DMS 273 treated with DMSO at 0.1 percent for 48 hours (cell line): ENCODE measurements around the gene ABCA3.
"Not testable (repeated sequence)": the region's sequence is repeated elsewhere in the genome, so short reads cannot be mapped to it uniquely, and the experiment has no call there.

Source experiments
- DNase-seq: peaks from one replicate; lab custom pipeline; 2025; lab: John Stamatoyannopoulos, UW

ABCA3 gene

DNA sequence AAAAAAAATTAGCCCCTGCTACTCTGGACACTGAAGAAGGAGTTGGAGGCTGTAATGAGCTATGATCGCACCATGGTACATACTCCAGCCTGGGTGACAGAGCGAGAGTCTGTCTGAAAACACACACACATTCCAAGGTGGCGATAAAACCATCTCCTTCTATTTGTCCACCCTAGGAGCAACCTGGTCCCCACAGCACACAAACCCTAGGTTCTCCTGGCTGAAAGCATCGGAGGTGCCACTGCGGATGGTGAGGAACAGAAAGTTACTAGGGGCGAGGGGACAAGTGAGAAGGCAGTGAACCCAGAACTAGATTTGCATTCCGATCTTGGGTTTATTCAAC is 87.8 kb downstream of the ABCA3 start:
- no peak for DNase-seq

GRCh38 chr16:2251296-2252111 is 89.0 kb downstream of the ABCA3 start, which contains the start of gene ECI1:
ECI1 (minus strand) TSS chr16:2251587; CDS start chr16:2251566, 21 bp downstream.
- peak; percentile 81 for DNase-seq

DNA sequence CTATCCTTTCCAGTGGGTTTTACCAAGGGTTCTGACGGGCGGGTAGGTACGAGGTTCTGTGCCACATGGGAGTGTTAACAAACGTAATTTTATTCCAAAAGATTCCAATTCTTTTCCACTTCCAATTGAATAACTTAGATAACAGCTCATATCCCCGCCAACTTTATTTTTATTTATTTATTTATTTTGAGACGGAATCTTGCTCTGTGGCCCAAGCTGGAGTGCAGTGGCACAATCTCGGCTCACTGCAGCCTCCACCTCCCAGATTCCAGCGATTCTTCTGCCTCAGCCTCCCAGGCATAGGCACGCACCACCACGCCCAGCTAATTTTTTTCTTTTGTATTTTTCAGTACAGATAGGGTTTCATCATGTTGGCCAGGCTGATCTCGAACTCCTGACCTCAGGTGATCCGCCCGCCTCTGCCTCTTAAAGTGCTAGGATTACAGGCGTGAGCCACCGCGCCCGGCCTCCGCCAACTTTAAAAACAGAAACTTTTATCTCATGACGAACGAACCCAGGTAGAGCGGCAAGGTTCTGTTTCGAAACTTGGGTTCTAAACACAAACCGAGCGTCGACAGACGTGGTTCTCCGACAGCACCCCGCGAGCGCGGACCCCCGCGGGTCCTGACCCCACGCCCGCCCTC is 89.8 kb downstream of the ABCA3 start:
- no peak for DNase-seq

DNA sequence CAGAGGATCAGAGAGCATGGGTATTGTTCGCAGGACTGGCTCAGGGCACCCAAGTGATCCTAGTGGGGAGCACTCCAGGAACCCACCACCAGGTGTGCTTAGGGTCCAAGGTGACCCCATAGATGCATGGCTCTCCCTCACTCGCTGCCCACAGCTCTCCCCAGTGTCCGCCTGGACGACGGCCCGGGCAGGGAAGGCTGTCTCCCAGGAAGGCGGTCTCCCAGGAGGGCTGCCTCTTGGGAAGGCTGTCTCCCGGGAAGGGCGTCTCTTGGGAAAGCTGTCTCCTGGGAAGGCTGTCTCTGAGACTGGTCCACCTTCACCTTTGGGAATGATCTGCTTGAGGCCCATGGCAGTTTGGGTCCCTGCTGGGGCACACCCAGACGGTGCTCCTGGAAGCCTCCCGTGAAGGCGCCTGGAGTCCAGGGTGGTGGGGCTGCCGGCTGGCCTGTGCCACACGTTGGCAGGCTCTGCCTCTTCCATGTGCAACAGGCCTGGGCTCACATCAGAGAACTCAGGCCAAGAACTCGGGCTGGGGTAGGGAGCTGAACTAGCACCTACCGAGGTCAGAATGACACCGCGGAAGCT is 94.1 kb downstream of the ABCA3 start:
- no peak for DNase-seq

GRCh38 chr16:2244926-2245795 is 95.4 kb downstream of the ABCA3 start:
- no peak for DNase-seq

- DNase-seq: no peak
These were observed 96.2 kb downstream of the ABCA3 start for GRCh38 chr16:2244301-2244700.

GRCh38 chr16:2243781-2244180 is 96.7 kb downstream of the ABCA3 start:
- DNase-seq: no peak

- DNase-seq: no peak
These were observed 97.4 kb downstream of the ABCA3 start for GRCh38 chr16:2243031-2243528.

GRCh38 chr16:2242598-2242997 is 97.9 kb downstream of the ABCA3 start:
- no peak for DNase-seq

DNA sequence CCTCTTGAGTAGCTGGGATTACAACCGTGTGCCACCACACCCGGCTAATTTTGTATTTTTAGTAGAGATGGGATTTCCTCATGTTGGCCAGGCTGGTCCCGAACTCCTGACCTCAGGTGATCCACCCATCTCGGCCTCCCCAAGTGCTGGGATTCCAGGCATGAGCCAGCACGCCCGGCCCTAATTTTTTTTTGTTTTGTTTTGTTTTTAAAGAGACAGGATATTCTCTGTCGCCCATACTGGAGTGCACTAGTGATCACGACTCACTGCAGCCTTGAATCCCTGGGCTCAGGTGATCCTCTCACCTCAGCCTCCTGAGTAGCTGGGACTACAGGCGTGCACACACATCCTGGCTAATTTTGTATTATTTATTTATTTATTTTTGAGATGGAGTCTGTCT is 100.2 kb downstream of the ABCA3 start:
- not testable (repeated sequence) for DNase-seq

DNA sequence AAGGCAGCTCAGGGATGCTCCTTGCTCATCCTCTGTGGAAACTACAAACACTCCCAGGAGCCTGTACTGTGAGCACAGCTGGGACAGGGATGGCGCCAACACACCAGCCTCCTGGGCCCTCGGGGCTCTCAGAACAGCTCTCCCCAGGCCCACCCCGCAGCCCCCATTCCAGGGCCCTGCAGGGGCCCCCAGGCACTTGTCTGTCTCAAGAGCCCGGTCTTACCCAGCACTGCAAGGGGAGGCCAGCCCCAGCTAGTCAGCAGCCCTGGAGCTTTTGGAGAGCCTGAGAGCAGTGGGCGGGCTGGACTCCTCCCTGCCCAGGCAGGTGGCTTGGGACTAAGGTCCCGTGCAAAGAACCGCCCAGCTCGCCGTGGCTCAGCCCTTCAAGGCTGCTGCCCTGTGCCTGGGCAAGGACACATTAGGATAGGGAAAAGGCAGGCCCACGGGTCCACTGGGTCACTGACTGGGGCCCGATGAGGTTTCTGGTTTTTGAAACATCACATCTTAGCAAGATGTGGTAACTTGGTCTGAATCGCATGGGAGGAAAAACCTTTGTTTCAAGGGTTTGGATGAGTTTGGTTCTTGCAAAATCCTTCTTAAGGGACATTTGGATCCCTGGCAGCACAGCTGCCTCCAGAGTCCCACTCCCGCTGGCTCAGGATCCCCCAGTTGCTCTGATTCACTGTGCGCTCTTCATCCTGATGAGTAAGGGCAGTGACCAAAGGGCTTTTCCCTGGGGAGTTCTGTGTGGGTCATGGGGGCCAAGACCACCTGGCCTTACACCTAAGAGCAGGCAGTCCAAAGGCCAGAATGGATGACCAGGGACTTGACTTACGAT is 101.5 kb downstream of the ABCA3 start:
- DNase-seq: no peak

DNA sequence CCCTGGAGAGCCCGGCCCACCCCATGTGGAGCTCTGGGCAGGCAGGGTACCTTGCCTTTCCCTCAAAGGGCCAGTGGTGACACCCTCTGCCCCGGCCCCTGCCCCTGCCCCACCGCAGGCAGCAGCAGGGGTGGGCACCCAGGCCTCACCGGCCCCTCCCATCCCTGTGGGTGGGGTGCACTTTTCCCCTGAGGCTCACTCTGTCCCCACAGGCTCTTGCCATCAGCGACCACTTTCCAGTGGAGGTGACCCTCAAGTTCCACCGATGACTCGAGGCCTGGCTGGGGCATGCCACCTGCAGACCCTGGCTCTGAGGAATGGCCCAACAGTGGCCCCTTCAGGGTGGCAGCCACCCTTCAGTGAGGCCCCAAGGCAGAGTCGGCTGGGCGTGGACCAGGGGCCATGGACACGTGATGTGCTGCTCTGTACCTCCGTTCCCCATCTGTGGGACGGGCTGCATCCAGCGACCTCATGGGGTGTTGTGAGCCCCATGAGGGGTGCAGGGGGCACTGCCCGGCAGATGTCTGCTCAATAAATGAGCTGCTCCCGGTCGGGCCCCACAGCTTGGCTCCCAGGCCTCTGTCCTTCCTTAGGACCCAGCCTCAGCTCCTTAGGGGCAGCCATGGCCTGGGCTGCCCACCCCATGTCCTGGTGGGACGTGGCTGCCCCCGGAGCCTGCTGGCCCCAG is 102.2 kb downstream of the ABCA3 start:
- DNase-seq: no peak

GRCh38 chr16:2237493-2238149 is 102.9 kb downstream of the ABCA3 start:
- DNase-seq: no peak

DNA sequence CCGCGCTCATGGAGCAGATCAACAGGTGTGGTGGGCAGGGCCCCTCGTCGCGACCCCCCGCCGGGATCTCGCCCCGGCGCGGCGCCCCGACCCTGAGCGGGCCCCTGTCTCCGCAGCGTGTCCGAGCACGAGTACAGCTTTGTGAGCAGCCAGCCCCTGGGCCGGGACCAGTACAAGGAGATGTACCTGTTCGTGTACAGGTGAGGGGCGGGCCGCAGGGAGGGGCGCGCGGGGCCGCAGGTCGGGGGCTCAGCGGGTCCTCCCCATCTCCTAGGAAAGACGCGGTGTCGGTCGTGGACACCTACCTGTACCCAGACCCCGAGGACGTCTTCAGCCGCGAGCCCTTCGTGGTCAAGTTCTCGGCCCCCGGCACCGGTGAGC is 103.4 kb downstream of the ABCA3 start:
- no peak for DNase-seq

DNA sequence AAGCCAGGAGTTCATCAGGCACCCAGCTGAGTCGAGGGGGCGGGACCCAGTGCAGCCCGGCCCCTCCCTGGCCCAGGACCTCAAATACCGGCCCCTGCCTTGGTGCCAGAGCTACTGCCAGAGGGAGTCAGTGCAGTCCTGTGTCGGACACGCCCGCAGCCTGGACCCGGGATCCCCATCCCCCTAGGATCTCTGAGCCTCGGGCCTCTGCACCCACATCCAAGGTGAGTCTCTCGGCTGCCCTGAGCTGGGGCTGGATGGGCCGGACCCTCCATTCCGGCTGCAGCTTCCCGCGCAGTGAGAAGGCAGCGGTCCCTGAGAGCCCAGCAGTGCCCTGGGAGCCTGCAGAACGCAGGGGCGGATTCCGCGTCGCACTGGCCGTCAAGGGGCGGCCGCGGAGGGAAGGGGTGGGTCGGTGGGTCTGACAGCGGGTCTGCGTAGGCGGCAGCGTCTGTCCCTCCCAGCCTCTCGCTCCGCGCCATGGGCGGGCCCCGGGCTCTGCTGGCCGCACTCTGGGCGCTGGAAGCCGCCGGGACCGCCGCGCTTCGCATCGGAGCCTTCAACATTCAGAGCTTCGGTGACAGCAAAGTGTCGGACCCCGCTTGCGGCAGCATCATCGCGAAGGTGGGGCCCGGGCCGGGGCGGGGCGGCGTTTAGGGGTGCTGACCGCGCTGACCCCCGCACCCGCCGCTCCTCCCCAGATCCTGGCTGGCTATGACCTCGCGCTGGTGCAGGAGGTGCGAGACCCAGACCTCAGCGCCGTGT is 104.0 kb downstream of the ABCA3 start, which contains the start of gene DNASE1L2:
TSS of gene DNASE1L2 (plus strand) at position 108 of the 765 bp plus-strand sequence. CDS start at position 481, 373 bp downstream.
- DNase-seq: peak; percentile 26

DNA sequence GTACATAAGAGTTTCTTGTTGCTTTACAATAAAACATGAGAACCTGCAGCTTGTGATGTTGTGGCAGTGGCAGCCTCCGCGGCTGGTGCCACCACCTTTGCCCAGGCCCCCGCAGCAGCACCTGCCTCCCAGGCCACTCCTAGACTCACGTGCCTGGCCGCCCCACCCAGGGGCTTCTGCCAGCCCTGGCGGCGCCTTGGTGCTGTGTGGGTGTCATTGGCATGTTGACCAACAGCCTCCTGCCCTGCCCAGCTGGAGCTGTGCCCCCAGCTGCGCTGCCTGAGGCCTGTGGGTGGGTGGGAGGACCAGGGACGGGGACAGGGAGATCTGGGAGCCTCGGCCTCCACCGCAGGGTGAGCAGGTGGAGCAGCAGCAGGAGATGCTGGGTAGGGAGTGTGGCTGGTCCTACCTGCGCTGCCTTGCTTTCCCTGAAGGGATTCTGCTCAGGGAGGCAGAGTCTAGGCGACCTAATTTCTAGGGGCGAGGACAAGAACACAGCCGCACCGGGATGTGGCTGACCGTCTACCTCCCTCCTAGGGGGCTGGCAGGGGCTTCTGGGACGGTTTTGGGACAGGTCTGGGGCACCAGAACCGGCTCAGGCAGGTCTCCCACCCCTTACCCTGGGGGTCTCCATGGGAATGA is 104.7 kb downstream of the ABCA3 start:
- no peak for DNase-seq

DNA sequence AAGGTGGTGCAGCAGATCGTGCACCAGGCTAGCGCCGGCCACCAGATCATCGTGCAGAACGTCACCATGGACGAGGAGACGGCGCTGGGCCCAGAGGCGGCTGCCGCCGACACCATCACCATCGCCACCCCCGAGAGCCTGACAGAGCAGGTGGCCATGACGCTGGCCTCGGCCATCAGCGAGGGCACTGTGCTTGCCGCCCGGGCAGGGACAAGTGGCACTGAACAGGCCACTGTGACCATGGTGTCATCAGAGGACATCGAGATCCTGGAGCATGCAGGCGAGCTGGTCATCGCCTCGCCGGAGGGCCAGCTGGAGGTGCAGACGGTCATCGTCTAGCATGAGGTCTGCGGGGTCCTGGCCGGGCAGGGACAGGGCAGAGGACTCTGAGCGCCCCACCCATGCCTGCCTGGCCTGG is 105.3 kb downstream of the ABCA3 start:
- no peak for DNase-seq

DNA sequence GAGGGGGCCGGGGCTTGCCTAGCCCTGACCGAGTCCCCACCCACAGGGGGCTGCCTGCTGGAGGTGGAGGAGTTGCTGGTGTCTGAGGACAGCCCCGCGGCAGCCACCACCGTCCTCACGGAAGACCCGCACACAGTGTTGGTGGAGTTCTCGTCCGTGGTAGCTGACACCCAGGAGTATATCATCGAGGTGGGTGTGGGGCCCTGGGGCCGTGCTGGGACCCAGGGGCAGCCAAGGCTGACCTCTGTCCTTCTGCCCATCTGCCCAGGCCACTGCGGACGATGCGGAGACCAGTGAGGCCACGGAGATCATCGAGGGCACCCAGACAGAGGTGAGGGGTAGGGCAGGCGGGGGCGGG is 105.7 kb downstream of the ABCA3 start:
- no peak for DNase-seq
